H9 (cell line): ENCODE data around the gene CALCOCO1. TPM values are rescaled to one million over a fixed set of nuclear protein-coding genes. Genes with fewer than 3 reads are reported as not detected.

Experiments
- DNase-seq: peaks from one replicate; pipeline ENCODE4 v3.0.0-alpha.2; 2017
- H2AFZ ChIP-seq: one replicate; pipeline ENCODE4 v1.6.1; 2013; ENCODE audit warnings: mild to moderate bottlenecking, low read length, control low read depth, moderate library complexity
- H2AK5ac ChIP-seq: 2 replicates; pipeline ENCODE4 v1.6.1; 2013; ENCODE audit warnings: low read length, control low read depth, mixed read lengths; ENCODE audit not compliant: insufficient read length
- H2BK120ac ChIP-seq: one replicate; pipeline ENCODE4 v1.6.1; 2013; ENCODE audit warnings: low read depth, mild to moderate bottlenecking, low read length, control low read depth, inconsistent platforms; ENCODE audit not compliant: poor library complexity, severe bottlenecking
- H2BK12ac ChIP-seq: 2 replicates; pipeline ENCODE4 v1.6.1; 2013; ENCODE audit warnings: low read length, control low read depth, mixed read lengths, low read depth; ENCODE audit not compliant: insufficient read length
- H2BK15ac ChIP-seq: 2 replicates; pipeline ENCODE4 v1.6.1; 2013; ENCODE audit warnings: low read depth, low read length, control low read depth
- H2BK20ac ChIP-seq: one replicate; pipeline ENCODE4 v1.6.1; 2013; ENCODE audit warnings: low read depth, mild to moderate bottlenecking, low read length, control low read depth, inconsistent platforms; ENCODE audit not compliant: poor library complexity, severe bottlenecking
- H2BK5ac ChIP-seq: 2 replicates; pipeline ENCODE4 v1.6.1; 2013; ENCODE audit warnings: low read length, control low read depth, mixed read lengths; ENCODE audit not compliant: insufficient read length
- H3K14ac ChIP-seq: 2 replicates; pipeline ENCODE4 v1.6.1; 2013; ENCODE audit warnings: low read length, control low read depth; ENCODE audit not compliant: insufficient read depth
- H3K18ac ChIP-seq: 2 replicates; pipeline ENCODE4 v1.6.1; 2013; ENCODE audit warnings: low read depth, mild to moderate bottlenecking, mixed read lengths, low read length, control low read depth; ENCODE audit not compliant: insufficient read length
- H3K23ac ChIP-seq: 2 replicates; pipeline ENCODE4 v1.6.1; 2013; ENCODE audit warnings: low read length, control low read depth, mixed read lengths, low read depth; ENCODE audit not compliant: insufficient read length
- H3K23me2 ChIP-seq: 2 replicates; pipeline ENCODE4 v1.6.1; 2013; ENCODE audit warnings: low read depth, mild to moderate bottlenecking, mixed read lengths, low read length, control low read depth; ENCODE audit not compliant: insufficient read length, poor library complexity, severe bottlenecking
- H3K27ac ChIP-seq: 2 replicates; pipeline ENCODE4 v1.5.1; 2013; ENCODE audit warnings: low read length, control low read depth, mixed read lengths, low read depth; ENCODE audit not compliant: insufficient read length
- H3K27me3 ChIP-seq: 2 replicates; pipeline ENCODE4 v1.6.1; 2013; ENCODE audit warnings: low read length, control low read depth, inconsistent platforms; ENCODE audit not compliant: insufficient read depth
- H3K4ac ChIP-seq: 2 replicates; pipeline ENCODE4 v1.6.1; 2013; ENCODE audit warnings: low read depth, mild to moderate bottlenecking, control low read depth, inconsistent platforms, low read length, moderate library complexity
- H3K4me1 ChIP-seq: 2 replicates; pipeline ENCODE4 v1.6.1; 2013; ENCODE audit warnings: low read length, control low read depth, inconsistent platforms; ENCODE audit not compliant: insufficient read depth
- H3K4me2 ChIP-seq: 2 replicates; pipeline ENCODE4 v1.6.1; 2013; ENCODE audit warnings: low read length, control low read depth, mixed read lengths; ENCODE audit not compliant: insufficient read length, insufficient read depth
- H3K56ac ChIP-seq: 2 replicates; pipeline ENCODE4 v1.6.1; 2013; ENCODE audit warnings: low read depth, mild to moderate bottlenecking, mixed read lengths, low read length, control low read depth; ENCODE audit not compliant: insufficient read length
- H3K79me1 ChIP-seq: 2 replicates; pipeline ENCODE4 v1.6.1; 2013; ENCODE audit warnings: low read depth, mild to moderate bottlenecking, moderate library complexity, low read length, control low read depth, inconsistent platforms; ENCODE audit not compliant: insufficient read depth, poor library complexity, severe bottlenecking
- H3K79me2 ChIP-seq: 2 replicates; pipeline ENCODE4 v1.6.1; 2013; ENCODE audit warnings: low read length, control low read depth, inconsistent platforms; ENCODE audit not compliant: insufficient read depth
- H3K9ac ChIP-seq: 2 replicates; pipeline ENCODE4 v1.6.1; 2013; ENCODE audit warnings: low read length, control low read depth, mixed read lengths; ENCODE audit not compliant: insufficient read length; ENCODE audit errors: extremely low read depth
- H3K9me3 ChIP-seq: one replicate; pipeline ENCODE4 v1.6.1; 2013; ENCODE audit warnings: low read depth, low read length, inconsistent platforms; ENCODE audit not compliant: control insufficient read depth
- H3T11ph ChIP-seq: one replicate; pipeline ENCODE4 v1.6.1; 2013; ENCODE audit warnings: mild to moderate bottlenecking, low read length, control low read depth, inconsistent platforms
- H4K20me1 ChIP-seq: one replicate; pipeline ENCODE4 v1.6.1; 2013; ENCODE audit not compliant: control insufficient read depth, insufficient read length, insufficient read depth
- H4K5ac ChIP-seq: 2 replicates; pipeline ENCODE4 v1.6.1; 2013; ENCODE audit warnings: low read depth, mild to moderate bottlenecking, mixed read lengths, low read length, control low read depth; ENCODE audit not compliant: insufficient read length
- H4K8ac ChIP-seq: replicated peaks from 2 replicates; pipeline ENCODE4 v1.6.1; 2013; ENCODE audit warnings: low read length, control low read depth, mixed read lengths, low read depth; ENCODE audit not compliant: insufficient read length
- H4K91ac ChIP-seq: 2 replicates; pipeline ENCODE4 v1.6.1; 2013; ENCODE audit warnings: low read depth, mild to moderate bottlenecking, moderate library complexity, mixed read lengths, low read length, control low read depth; ENCODE audit not compliant: insufficient read length
- H3K27ac Mint-ChIP-seq, 3 experiments: 2 replicates in 2 of 3; 3 replicates in 1 of 3; pipeline ENCODE4 v1.8.0; 2020 to 2021; ENCODE audit warnings: mixed read lengths in 3 of 3, mild to moderate bottlenecking in 1 of 3, moderate library complexity in 1 of 3
- H3K27me3 Mint-ChIP-seq: 2 replicates; pipeline ENCODE4 v1.8.0; 2021; ENCODE audit warnings: low read depth, mild to moderate bottlenecking, moderate library complexity, mixed read lengths
- H3K36me3 Mint-ChIP-seq, 3 experiments: 2 replicates in 2 of 3; 3 replicates in 1 of 3; pipeline ENCODE4 v1.8.0; 2020 to 2021; ENCODE audit warnings: low read depth in 3 of 3, mixed read lengths in 3 of 3; ENCODE audit not compliant: insufficient read depth in 1 of 3
- H3K4me1 Mint-ChIP-seq, 2 experiments: 2 replicates each; pipeline ENCODE4 v1.8.0; 2020; ENCODE audit warnings: mixed read lengths in 2 of 2
- H3K4me3 Mint-ChIP-seq, 2 experiments: 2 replicates in 1 of 2; 3 replicates in 1 of 2; pipeline ENCODE4 v1.8.0; 2020 to 2021; ENCODE audit warnings: mild to moderate bottlenecking in 2 of 2, mixed read lengths in 2 of 2, moderate library complexity in 1 of 2
- H3K9me3 Mint-ChIP-seq, 2 experiments: 2 replicates in 1 of 2; 3 replicates in 1 of 2; pipeline ENCODE4 v1.8.0; 2020; ENCODE audit warnings: mild to moderate bottlenecking in 2 of 2, mixed read lengths in 2 of 2, moderate library complexity in 1 of 2
- CTCF ChIP-seq: fragments of 200-600 bp; sonication (generic); conservative IDR thresholded peaks from 3 replicates; pipeline ENCODE4 v1.8.0; 2021; ENCODE audit warnings: antibody characterized with exemption, mild to moderate bottlenecking
- WGBS: extraction: QIAGEN DNeasy Blood & Tissue Kit; methylation state at CpG from one replicate; pipeline ENCODE4 v1.1.7; 2013; ENCODE audit warnings: missing lambda C conversion rate, low lambda C conversion rate, mixed read lengths; ENCODE audit not compliant: insufficient read length; ENCODE audit errors: extremely low coverage; 5-methylcytosine and 5-hydroxymethylcytosine counted together
- total RNA-seq: library from RNA; stranded (reverse); gene quantifications from 2 replicates; pipeline ENCODE4 v1.2.1, GENCODE V29; 2021

The CALCOCO1 gene
- total RNA-seq, 1 experiment from 2014 or later = 22.3 TPM

GRCh38 chr12:53703756-53704155, 23.5 kb downstream of the CALCOCO1 start:
- H3K79me2 ChIP-seq = no peaks in the 10 kb centered on the region
- H3K23ac ChIP-seq = no peak overlapping the region
- no peak overlapping the region for H2BK15ac ChIP-seq
- no peak overlapping the region for H3T11ph ChIP-seq
- no peak overlapping the region for H2BK120ac ChIP-seq
- H2AK5ac ChIP-seq = no peak overlapping the region
- no peaks in the 10 kb centered on the region for H3K4me1 ChIP-seq
- no peak overlapping the region for H2AFZ ChIP-seq
- H3K9ac ChIP-seq = no peak overlapping the region
- H4K91ac ChIP-seq = no peak overlapping the region
- no peak overlapping the region for H3K56ac ChIP-seq
- no peak overlapping the region for H3K14ac ChIP-seq
- H3K18ac ChIP-seq = no peak overlapping the region
- H3K9me3 ChIP-seq = no peaks in the 10 kb centered on the region
- Mint-ChIP-seq H3K4me3 (no peak overlapping the region), H3K27me3 (peaks cover 82% of the 10 kb centered on the region), H3K36me3 (no peaks in the 10 kb centered on the region), H3K27ac (no peak overlapping the region), H3K9me3 (no peaks in the 10 kb centered on the region), H3K4me1 (peaks cover 3 to 8% of the 10 kb centered on the region in 2 experiments)
- WGBS = no CpG with 5 or more reads among the region's 4 CpGs
- H2BK5ac ChIP-seq = no peak overlapping the region
- no peak overlapping the region for H2BK20ac ChIP-seq
- no peaks in the 10 kb centered on the region for H3K79me1 ChIP-seq
- no peak for DNase-seq
- no peak overlapping the region for H3K4me2 ChIP-seq
- no peak for TF ChIP-seq CTCF
- no peak overlapping the region for H2BK12ac ChIP-seq
- H4K8ac ChIP-seq = no peak overlapping the region
- peaks cover 2% of the 10 kb centered on the region; the same call in 1 of the 2 replicates for H3K27me3 ChIP-seq
- no peak overlapping the region for H3K27ac ChIP-seq
- H4K5ac ChIP-seq = no peak overlapping the region
- H3K4ac ChIP-seq = no peak overlapping the region
- H4K20me1 ChIP-seq = no peaks in the 10 kb centered on the region
- H3K23me2 ChIP-seq = no peaks in the 10 kb centered on the region
